ENCODE data around the gene EGFLAM. TPM values are rescaled to one million over a fixed set of nuclear protein-coding genes. Genes with fewer than 3 reads are reported as not detected.

EGFLAM gene
- total and polyA plus RNA-seq, 2 donors (not counting 3 experiments of a cell fraction or from before 2014, with no cell fraction given), result 1.2 to 2.7 TPM

DNA sequence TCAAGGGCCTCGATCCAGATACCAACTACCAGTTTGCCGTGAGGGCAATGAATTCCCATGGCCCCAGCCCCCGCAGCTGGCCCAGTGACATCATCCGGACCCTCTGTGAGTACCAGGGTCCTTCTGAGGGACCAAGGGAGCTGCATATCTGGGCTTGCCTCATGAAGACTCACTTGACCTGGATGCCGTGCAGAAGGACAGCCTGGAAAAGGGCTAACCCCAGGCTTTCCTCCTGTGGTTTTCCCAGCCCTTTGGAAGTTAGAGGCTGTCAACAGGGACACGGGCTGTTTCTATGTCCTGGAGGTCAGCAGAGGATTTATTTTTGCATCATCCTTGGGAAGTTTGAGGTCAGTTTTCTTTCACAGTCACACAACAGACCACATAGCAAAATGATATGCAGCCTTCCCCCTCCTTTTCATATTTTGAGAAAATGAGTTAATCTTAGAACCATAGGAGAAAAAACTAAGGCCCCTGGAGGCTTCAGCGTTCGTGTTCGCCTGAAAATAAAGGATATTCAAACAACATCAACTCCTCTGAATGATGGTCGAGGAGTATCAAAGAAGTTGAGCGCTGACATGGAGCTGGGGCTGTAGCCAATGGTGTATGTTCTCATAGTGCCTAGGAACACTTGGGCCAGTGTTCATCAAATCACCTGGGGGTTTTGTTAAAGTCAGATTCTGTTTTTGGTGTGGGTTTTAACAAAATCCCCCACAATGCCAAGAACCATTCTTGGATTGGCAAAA is 112.2 kb downstream of the EGFLAM start:
- no peak overlapping the region for H2AFZ ChIP-seq (ENCODE audit: low read depth, low read length)
- TF ChIP-seq, protein P1, sequence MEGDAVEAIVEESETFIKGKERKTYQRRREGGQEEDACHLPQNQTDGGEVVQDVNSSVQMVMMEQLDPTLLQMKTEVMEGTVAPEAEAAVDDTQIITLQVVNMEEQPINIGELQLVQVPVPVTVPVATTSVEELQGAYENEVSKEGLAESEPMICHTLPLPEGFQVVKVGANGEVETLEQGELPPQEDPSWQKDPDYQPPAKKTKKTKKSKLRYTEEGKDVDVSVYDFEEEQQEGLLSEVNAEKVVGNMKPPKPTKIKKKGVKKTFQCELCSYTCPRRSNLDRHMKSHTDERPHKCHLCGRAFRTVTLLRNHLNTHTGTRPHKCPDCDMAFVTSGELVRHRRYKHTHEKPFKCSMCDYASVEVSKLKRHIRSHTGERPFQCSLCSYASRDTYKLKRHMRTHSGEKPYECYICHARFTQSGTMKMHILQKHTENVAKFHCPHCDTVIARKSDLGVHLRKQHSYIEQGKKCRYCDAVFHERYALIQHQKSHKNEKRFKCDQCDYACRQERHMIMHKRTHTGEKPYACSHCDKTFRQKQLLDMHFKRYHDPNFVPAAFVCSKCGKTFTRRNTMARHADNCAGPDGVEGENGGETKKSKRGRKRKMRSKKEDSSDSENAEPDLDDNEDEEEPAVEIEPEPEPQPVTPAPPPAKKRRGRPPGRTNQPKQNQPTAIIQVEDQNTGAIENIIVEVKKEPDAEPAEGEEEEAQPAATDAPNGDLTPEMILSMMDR (IDR thresholded peaks at IDR 0.05; ENCODE audit: extremely low read depth in 1 of 2, insufficient read depth in 1 of 2, low read depth in 1 of 2, low read length in 2 of 2), result no peak
- TF ChIP-seq GATA2 (IDR thresholded peaks at IDR 0.05; ENCODE audit: insufficient read depth, insufficient read length, low read depth, low read length), result no peak
- no peak for TF ChIP-seq EZH2 (IDR thresholded peaks at IDR 0.05; ENCODE audit: borderline replicate concordance, low read depth, low read length, severe bottlenecking)
- TF ChIP-seq MYC (IDR thresholded peaks at IDR 0.05; ENCODE audit: low read depth, low read length), result no peak
- TF ChIP-seq POLR2AphosphoS5 (IDR thresholded peaks at IDR 0.05; ENCODE audit: insufficient read depth, low read depth, low read length), result no peak
- TF ChIP-seq JUN (IDR thresholded peaks at IDR 0.05; ENCODE audit: borderline replicate concordance, insufficient read depth, insufficient read length, low read depth), result no peak
- TF ChIP-seq POLR2A (IDR thresholded peaks at IDR 0.05; ENCODE audit: low read depth, low read length), result no peak
- TF ChIP-seq, protein P2, sequence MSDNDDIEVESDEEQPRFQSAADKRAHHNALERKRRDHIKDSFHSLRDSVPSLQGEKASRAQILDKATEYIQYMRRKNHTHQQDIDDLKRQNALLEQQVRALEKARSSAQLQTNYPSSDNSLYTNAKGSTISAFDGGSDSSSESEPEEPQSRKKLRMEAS (IDR thresholded peaks at IDR 0.05; ENCODE audit: insufficient read depth, insufficient read length), result no peak
- TF ChIP-seq FOS (IDR thresholded peaks at IDR 0.05; ENCODE audit: borderline replicate concordance, insufficient read depth, low read length), result no peak
- no peak overlapping the region for H3K27ac ChIP-seq (ENCODE audit: insufficient read depth, low read depth, low read length)
- peaks cover 8 to 15% of the 10 kb centered on the region in 2 experiments for H3K27me3 ChIP-seq (ENCODE audit: control insufficient read depth in 2 of 2, insufficient read depth in 2 of 2, low read length in 2 of 2)
- no peaks in the 10 kb centered on the region for H4K20me1 ChIP-seq (replicated peaks; ENCODE audit: control insufficient read depth, extremely low read depth, insufficient read depth, low read length)
- no peaks in the 10 kb centered on the region for H3K36me3 ChIP-seq (ENCODE audit: control insufficient read depth in 2 of 2, extremely low read depth in 1 of 2, insufficient read depth in 2 of 2, low read length in 2 of 2)
- no peaks in the 10 kb centered on the region for H3K9me3 ChIP-seq (replicated peaks; ENCODE audit: control insufficient read depth, insufficient read depth, low read length)
- no peak overlapping the region for H3K4me3 ChIP-seq (replicated peaks in 1 of 3; ENCODE audit: insufficient read depth in 1 of 3, low read depth in 1 of 3, low read length in 3 of 3)
- no peak overlapping the region for H3K4me2 ChIP-seq (ENCODE audit: insufficient read depth, low read length)
- intact Hi-C loops (cut with micrococcal nuclease) (no loop called here), dilution Hi-C loops (cut with MboI; ENCODE audit: extremely low pct_ligation_motif_present, low sequenced_read_pairs) (no loop called here)
- DNase-seq (ENCODE audit: low read depth, low spot score) (no peak), FAIRE-seq (no peak)
- H3K79me2 ChIP-seq (ENCODE audit: control insufficient read depth, insufficient read depth, low read length), result no peaks in the 10 kb centered on the region
- CTCF ChIA-PET, result no interaction called here
- POLR2A ChIA-PET, result no interaction called here
- no TSS peak for BruUV-seq (replicated peaks)
- no peaks in the 10 kb centered on the region for H3K4me1 ChIP-seq (ENCODE audit: control insufficient read depth, extremely low read depth, insufficient read depth, low read length)
- no peaks in the 10 kb centered on the region for H3K9me1 ChIP-seq (replicated peaks; ENCODE audit: control insufficient read depth, extremely low read depth, insufficient read depth, low read length)
- H3K9ac ChIP-seq (replicated peaks; ENCODE audit: extremely low read depth, insufficient read depth, low read length), result no peak overlapping the region
